Left renal pelvis (tissue), 4 donors: ENCODE results near the gene C19orf12. TPM values are rescaled to one million over a fixed set of nuclear protein-coding genes. Genes with fewer than 3 reads are reported as not detected.

ENCODE experiments used
- DNase-seq, 4 donors: peaks; one replicate each; pipeline ENCODE4 v3.0.0-alpha.2; 2013; ENCODE audit warnings: low read depth in 4 of 4, low spot score in 3 of 4
- polyA plus RNA-seq, 4 donors: library from polyadenylated mRNA; unstranded; fragments of 120-200 nt; gene quantifications; one replicate each; pipeline ENCODE4 v1.2.1, GENCODE V29; 2013; ENCODE audit not compliant: insufficient read length in 4 of 4

Gene C19orf12
- polyA plus RNA-seq = 10 to 100 TPM; 22.4 to 29.3 (median 25.9) TPM

GRCh38 chr19:29714953-29715700 lies at the start of gene C19orf12:
C19orf12 (minus strand) TSS chr19:29715261; CDS start chr19:29708413, 6,848 bp downstream.
- no peak for DNase-seq

- DNase-seq = no peak
Measured at GRCh38 chr19:29764361-29764760, 49.3 kb upstream of the C19orf12 start.

DNA sequence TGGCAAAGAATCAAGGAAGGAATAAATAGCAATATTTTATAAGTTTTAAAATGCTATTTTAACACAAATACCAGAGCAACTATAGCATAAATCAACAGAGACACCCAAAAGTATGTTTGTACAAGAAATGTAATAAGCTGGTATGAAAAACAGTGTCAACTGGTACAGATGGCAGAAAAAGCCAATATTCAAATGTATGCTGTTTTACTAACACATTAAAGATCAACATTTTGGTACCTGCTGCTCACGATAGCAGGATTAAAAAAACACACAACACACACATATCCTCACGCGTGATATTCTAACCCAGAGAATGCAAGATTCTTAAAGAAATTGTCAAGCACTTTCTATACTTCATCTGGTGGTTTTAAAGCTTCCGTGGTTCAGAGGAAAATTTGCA lies 48.1 kb upstream of the C19orf12 start:
- no peak for DNase-seq

GRCh38 chr19:29761575-29762232 lies 46.6 kb upstream of the C19orf12 start:
- no peak for DNase-seq

DNA sequence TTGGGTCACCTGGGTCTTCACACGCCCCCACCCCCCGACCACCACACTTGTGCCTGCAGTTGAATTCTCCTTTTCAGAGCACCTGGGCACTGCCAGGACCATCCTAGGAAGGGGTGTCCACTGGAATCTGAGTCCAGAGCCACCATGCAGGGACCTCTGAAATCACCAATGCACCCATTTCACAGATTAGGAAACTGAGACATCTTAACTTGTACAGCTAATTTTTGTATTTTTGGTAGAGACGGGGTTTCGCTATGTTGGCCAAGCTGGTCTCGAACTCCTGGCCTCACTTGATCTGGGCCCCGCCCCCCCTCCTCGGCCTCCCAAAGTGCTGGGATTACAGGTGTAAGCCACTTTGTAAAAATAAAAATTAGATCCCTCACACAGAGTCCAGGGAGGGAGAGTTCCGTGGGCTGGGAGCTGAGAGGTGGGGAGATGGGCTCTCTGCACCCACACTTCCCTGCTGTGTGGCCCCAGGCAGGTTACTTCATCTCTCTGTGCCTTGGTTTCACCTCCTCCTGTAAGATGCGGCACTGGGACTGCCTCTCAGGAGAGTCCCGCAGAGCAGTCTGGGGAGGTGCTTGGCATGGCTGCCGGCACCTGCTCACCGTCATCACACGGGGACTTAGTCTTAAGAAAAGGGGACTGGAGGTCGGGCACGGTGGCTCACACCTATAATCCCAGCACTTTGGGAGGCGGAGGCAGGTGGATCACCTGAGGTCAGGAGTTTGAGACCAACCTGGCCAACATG lies 45.9 kb upstream of the C19orf12 start:
- no peak for DNase-seq

DNA sequence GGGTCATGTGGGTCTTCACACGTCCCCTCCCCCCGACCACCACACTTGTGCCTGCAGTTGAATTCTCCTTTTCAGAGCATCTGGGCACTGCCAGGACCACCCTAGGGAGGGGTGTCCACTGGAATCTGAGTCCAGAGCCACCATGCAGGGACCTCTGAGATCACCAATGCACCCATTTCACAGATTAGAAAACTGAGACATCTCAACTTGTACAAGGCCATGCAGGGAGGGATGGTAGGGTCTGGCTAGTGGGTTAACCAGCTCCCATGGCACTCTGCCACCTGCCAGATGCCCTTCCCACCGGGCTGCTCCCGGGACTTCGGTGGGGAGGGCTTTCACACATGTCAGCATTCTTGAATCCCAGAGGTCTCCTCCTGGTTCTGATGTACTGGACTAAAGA lies 44.3 kb upstream of the C19orf12 start:
- DNase-seq = no peak

GRCh38 chr19:29758863-29759262 lies 43.8 kb upstream of the C19orf12 start:
- DNase-seq = no peak

DNA sequence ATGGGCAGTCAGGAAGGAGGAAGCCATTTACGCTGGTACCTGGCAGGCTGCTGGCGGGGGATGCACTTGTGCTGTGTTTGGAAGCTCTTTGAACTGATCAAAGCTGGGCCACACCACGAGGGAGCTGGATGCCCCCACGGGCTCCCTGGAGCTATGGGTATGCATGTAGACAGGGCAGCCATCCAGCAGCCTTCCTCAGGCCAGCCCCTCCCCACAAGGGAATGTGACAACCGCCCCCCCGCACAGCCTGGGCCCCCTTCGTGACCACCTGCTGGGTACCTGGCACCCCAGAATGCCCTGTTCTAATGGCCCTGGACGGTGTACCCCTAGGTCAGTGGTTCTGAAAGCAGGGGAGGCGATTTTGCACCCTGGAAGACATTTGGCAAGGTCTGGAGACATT lies 42.5 kb upstream of the C19orf12 start:
- no peak for DNase-seq

GRCh38 chr19:29753934-29754305 lies 38.9 kb upstream of the C19orf12 start:
- DNase-seq = no peak

- no peak for DNase-seq
Measured at GRCh38 chr19:29753190-29753933, 38.3 kb upstream of the C19orf12 start.

DNA sequence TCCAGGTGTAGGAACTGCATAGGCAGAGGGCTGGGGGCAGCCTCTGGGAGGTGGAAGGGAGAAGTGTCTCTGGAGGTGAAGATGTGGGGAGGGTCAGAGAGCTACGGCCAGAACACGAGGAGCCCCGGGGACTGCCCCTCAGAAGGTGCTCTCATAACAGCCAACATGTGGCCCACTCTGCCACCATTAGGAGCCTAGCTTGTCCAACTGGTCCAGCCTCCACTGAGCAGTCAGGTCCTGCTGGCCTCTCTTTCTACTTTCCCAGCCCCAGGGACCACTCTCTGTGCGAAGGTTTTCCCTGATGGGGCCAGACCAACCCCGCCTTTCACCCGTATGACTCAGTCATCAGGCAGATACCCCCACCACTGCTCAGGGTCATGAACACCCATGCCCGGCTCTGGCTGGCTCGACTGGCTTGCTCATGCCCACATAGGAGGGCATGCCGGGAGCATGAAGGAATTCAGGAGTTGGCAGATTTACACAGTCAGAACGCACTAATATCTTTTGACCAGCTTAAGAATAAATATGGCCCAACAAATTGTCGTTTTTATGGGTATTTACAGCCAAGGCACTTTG lies 37.5 kb upstream of the C19orf12 start:
- no peak for DNase-seq

DNA sequence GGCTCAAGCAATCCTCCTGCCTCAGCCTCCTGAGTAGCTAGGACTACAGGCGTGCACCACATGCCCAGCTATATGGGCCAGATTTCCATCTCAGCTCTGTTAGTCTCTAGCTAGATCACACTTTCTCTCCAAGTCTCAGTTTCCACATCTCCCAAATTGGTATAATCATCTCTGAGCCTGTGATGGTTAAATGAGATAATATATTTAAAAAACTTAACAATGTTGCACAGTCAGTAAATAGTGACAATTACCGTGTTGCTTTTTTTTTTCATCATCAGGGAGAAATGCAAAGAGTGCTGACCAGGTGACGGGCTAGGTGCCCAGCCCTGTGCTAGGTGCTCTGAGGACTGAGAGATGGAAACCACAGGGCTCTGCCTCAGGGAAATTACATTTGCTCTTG lies 36.9 kb upstream of the C19orf12 start:
- DNase-seq = no peak

- DNase-seq = no peak
Measured at GRCh38 chr19:29750001-29750400, 34.9 kb upstream of the C19orf12 start.

GRCh38 chr19:29748996-29749849 lies 34.2 kb upstream of the C19orf12 start:
- no peak for DNase-seq

DNA sequence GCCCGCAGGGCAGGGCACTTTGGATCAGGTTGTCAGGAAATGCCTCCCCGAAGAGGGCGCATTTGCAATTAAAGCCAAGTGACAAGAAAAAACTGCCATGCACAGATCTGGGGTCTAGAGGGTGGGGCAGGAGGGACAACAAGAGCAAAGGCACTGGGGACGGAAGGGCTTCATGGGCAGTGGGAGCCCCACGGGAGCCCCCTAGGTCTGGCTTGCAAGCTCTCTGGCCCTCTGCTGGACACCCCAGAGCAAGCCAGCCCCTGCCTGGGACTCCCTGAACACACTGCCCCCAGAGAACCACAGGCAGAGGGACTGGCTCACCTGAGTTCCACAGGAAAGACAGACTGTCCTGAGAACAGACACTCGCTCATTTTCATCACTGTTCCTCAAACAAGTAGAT lies 30.2 kb upstream of the C19orf12 start:
- no peak for DNase-seq

- no peak for DNase-seq
Measured at GRCh38 chr19:29743681-29744080, 28.6 kb upstream of the C19orf12 start.

DNA sequence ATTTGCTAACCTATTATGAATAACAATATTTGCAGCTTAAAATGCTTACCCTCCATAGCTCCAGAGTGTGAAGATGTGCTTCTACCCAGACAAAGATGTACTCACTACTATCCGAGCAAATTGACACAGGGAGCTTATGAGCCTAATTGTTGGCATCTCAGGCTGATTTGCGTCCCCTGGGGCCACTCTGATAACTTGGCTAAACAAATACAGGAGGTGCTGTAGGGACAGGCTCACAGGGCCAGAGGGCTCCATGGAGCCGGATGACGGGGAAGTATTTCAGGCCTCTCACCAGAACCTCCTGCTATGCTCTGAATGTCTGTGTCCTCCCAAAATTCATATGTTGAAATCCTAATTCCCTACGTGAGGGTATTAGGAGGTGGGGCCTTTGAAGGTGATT lies 26.7 kb upstream of the C19orf12 start:
- no peak for DNase-seq

- no peak for DNase-seq
Measured at GRCh38 chr19:29741226-29741625, 26.2 kb upstream of the C19orf12 start.

GRCh38 chr19:29737461-29738000 lies 22.5 kb upstream of the C19orf12 start:
- DNase-seq = no peak
